NB4 (cell line): ENCODE results near the gene COL5A1.

Source experiments
- DNase-seq: peaks from one replicate; pipeline ENCODE4 v3.0.0; 2010; ENCODE audit warnings: low read depth
- H3K4me3 ChIP-seq: one replicate; pipeline ENCODE4 v1.5.1; 2011; ENCODE audit warnings: mild to moderate bottlenecking, low read depth, low read length, moderate library complexity
- MYC ChIP-seq: IDR thresholded peaks from 2 replicates; pipeline ENCODE4 v1.6.1; 2011; ENCODE audit warnings: low read depth, low read length
- POLR2A ChIP-seq: IDR thresholded peaks from 2 replicates; pipeline ENCODE4 v1.6.1; 2011; ENCODE audit warnings: mild to moderate bottlenecking; ENCODE audit not compliant: insufficient read length; ENCODE audit errors: extremely low read depth
- TF ChIP-seq, protein P1 (sequence below): IDR thresholded peaks from one replicate; pipeline ENCODE4 v1.5.1; 2012; ENCODE audit warnings: low read depth, low read length
- TF ChIP-seq, protein P2 (sequence below): IDR thresholded peaks from 2 replicates; pipeline ENCODE4 v1.6.1; 2011; ENCODE audit warnings: low read depth, low read length

Gene COL5A1

DNA sequence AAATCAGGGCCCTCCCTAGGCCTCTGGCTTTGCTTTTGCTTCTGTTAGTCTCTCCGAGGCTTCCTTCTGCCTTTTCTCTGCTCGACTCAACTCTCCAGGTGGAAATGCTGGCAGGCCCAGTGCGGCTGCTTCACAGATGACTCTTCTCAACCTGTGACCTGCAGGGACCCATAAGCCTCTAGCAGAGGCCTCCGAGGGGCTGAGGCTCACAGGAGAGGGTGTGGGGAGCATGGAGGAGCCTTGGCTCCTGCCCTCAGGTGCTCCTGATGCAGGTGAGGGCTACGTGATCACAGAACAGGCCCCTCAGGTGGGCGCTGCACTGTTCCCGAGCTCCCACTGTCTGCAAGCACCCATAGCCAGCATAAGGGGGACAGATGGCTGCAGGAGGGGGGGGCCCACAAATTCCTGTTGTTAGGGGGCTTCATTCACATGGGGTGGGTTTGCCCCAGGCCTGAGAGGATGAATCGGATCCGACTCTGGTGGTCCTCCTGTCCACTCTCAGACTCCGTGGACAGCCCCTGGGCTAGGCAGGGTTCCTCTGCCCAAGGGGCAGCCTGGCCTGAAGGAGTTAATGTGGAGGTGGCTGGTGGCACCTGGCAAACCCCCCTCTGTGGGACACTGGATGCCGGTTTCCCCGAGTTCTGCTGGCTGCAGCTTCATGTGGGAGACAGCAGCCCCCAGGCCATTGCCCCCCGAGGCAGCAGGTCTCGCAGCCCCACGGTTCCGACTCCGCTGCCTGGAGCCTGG, 228.1 kb downstream of the COL5A1 start:
- TF ChIP-seq POLR2A (no peak), MYC (no peak)
- TF ChIP-seq, protein P1, sequence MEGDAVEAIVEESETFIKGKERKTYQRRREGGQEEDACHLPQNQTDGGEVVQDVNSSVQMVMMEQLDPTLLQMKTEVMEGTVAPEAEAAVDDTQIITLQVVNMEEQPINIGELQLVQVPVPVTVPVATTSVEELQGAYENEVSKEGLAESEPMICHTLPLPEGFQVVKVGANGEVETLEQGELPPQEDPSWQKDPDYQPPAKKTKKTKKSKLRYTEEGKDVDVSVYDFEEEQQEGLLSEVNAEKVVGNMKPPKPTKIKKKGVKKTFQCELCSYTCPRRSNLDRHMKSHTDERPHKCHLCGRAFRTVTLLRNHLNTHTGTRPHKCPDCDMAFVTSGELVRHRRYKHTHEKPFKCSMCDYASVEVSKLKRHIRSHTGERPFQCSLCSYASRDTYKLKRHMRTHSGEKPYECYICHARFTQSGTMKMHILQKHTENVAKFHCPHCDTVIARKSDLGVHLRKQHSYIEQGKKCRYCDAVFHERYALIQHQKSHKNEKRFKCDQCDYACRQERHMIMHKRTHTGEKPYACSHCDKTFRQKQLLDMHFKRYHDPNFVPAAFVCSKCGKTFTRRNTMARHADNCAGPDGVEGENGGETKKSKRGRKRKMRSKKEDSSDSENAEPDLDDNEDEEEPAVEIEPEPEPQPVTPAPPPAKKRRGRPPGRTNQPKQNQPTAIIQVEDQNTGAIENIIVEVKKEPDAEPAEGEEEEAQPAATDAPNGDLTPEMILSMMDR = no peak
- TF ChIP-seq, protein P2, sequence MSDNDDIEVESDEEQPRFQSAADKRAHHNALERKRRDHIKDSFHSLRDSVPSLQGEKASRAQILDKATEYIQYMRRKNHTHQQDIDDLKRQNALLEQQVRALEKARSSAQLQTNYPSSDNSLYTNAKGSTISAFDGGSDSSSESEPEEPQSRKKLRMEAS = no peak
- no peak overlapping the region for H3K4me3 ChIP-seq
- no peak for DNase-seq

DNA sequence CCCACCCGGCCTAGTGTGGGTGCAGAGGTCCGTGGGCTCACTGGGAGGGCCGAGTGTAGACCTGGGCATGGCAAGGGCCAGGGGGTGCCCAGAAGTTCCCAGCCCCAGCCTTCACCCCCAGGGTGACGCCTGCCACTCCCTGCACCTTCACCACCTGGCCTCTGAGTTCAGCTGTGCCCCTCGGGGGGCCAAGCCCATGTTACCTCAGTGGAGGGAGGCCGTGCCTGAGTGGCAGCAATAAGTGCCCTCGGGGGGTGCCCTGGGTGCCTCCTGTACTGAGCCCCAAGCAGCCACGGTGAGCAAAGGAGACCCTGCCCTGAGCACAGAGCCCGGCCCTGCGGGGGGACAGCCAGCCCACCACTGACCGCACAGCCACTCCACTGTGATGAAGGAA, 228.7 kb downstream of the COL5A1 start:
- no peak for TF ChIP-seq MYC
- TF ChIP-seq, protein P2 = no peak
- TF ChIP-seq POLR2A = no peak
- TF ChIP-seq, protein P1 = no peak
- DNase-seq = no peak
- no peak overlapping the region for H3K4me3 ChIP-seq

DNA sequence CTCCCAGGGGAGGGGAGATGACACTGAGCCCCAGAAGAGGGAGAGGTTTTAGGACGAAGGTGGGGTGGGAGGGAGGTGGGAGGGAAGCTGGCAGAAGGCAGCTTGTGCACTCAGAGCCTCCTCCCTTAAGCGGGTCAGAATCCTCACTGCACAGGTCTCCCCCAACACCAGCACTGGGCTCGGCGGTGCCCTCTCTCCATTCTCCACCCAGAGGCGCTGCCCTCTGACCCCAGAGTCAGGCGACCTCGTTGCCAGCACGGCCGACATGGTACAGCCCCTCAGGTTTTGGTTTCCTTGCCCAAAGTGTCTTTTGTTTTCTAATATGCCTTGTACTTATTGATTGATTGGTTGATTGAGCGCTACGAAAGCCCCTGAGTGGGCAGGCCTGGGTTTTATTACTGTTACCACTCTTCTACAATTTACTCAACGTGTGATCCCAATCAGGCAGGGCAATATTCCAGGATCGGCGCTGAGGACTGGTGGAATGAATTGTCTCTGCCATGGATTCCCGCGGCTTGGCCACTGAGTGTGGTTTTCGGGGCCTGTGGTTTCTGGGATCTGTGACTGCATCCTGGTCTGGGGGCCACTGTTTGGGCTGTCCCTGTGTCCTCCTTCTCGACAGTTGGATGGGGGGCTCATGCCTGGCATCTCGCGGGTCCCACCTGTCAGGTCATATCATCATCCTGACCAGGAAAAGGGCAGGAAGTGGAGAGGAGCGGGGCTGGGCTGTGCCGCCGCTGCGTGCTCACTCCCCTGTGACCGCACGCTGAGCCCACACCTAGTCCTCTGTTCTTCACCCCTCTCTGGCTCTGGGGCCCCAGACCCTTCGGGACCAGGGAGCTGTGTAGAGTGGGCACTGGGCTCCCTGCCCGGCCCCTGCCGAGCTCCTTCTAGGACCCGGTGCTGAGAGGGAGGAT, 229.4 kb downstream of the COL5A1 start:
- no peak overlapping the region for H3K4me3 ChIP-seq
- TF ChIP-seq, protein P1 = no peak
- TF ChIP-seq, protein P2 = no peak
- no peak for TF ChIP-seq MYC
- TF ChIP-seq POLR2A = no peak
- DNase-seq = no peak

DNA sequence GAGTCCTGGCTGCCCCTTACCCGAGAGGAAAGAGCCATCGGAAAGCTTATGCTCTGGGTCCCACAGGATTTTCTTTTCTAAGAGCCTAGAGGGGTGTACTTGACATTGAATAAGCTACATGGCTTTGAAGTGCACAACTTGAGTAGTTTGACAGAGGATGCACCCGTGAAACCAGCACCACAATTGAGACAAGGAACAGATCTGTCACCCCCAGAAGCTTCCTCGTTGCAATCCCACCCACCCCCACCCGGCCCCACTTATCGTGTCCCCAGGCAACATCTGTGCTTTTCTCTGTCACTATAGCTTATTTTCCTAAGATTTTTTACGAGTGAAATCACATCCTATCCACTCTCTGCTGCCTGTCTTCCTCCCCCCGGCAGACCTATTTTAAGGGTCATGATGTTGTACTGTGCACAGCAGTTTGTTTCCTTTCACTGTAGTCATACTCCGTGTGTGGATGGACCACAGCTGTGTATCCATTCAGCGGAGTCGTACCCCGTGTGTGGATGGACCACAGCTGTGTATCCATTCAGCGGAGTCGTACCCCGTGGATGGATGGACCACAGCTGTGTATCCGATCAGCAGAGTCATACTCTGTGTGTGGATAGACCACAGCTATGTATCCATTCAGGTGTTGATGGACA, 230.2 kb downstream of the COL5A1 start:
- TF ChIP-seq, protein P2 = no peak
- no peak for DNase-seq
- no peak overlapping the region for H3K4me3 ChIP-seq

DNA sequence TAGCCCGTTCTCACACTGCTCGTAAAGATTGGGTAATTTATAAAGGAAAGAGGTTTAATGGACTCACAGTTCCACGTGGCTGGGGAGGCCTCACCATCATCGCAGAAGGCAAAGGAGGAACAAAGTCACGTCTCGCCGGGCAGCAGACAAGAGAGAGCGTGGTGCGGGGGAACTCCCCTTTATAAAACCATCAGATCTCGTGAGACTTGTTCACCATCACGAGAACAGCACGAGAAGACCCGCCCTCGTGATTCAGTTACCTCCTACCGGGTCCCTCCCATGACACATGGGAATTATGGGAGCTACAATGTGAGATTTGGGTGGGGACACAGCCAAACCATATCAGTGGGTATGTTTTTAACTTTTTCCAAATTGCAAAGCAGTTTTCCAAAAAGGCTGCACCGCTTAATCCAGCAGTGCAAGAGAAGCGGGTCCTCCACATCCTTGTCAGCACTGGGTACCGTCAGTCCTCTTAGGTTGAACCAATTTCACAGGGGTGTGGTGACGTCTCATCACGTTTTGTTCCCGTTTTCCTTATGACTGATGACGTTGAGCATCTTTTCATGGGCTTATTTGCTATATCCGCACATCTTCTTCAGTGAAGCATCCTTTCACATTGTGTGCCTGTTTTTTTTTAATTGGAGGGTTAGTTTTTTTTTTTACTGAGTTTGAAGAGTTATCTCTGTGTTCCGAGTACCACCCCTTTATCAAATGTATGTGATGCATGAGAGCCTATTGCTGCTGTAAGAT, 231.1 kb downstream of the COL5A1 start:
- H3K4me3 ChIP-seq = no peak overlapping the region
- TF ChIP-seq MYC (no peak), POLR2A (no peak)
- TF ChIP-seq, protein P2 = no peak
- TF ChIP-seq, protein P1 = no peak
- no peak for DNase-seq
